Cardiac septum (tissue), 1 donor: Measurements from ENCODE around the gene SV2C. TPM values are rescaled to one million over a fixed set of nuclear protein-coding genes. Genes with fewer than 3 reads are reported as not detected.
A peak's percentile ranks its signal among the peaks of the same experiment; 100 is the strongest.

Experiments
- DNase-seq: peaks from one replicate; pipeline ENCODE4 v3.0.0-alpha.2; 2020; ENCODE audit warnings: low spot score
- intact Hi-C: fragments of 100-400 bp; cut with DNase I; formaldehyde crosslinking; loops from one replicate; pipeline ENCODE4 v1.14.0; 2022
- total RNA-seq: library from RNA; stranded (reverse); fragmentation: NEBNext Ultra II Directional; extraction: Animal tissue kit (Norgen Biotek cat#: 25700); gene quantifications from one replicate; pipeline ENCODE4 v1.2.1, GENCODE V29; 2021
- donor health status: DM: no; HTN: no; CAD: no.

Gene SV2C
- total RNA-seq, 1 donor from 2014 or later, result 0.67 TPM

GRCh38 chr5:76385540-76385939, 302.4 kb downstream of the SV2C start:
- no peak for DNase-seq
- intact Hi-C loops, result no loop called here

GRCh38 chr5:76386360-76386759, 303.2 kb downstream of the SV2C start:
- intact Hi-C loops, result no loop called here
- DNase-seq, result no peak

- intact Hi-C loops, result no loop called here
- no peak for DNase-seq
Observed at GRCh38 chr5:76388236-76388635, 305.1 kb downstream of the SV2C start.

- intact Hi-C loops, result no loop called here
- peak; percentile 51 for DNase-seq
Observed at GRCh38 chr5:76388791-76389512, 305.8 kb downstream of the SV2C start.

GRCh38 chr5:76389513-76390154, 306.5 kb downstream of the SV2C start:
- no peak for DNase-seq
- intact Hi-C loops, result no loop called here

GRCh38 chr5:76391014-76391413, 307.8 kb downstream of the SV2C start:
- no peak for DNase-seq

GRCh38 chr5:76393035-76393680, 310.0 kb downstream of the SV2C start:
- DNase-seq, result no peak
- intact Hi-C loops, result no loop called here

More at GRCh38 chr5:76391014-76391413, 307.8 kb downstream of the SV2C start:
- intact Hi-C loops, result no loop called here

- intact Hi-C loops, result no loop called here
- DNase-seq, result no peak
Observed at GRCh38 chr5:76397200-76397599, 314.0 kb downstream of the SV2C start.

- intact Hi-C loops, result no loop called here
- DNase-seq, result no peak
Observed at GRCh38 chr5:76399268-76399667, 316.1 kb downstream of the SV2C start.

- intact Hi-C loops, result no loop called here
- DNase-seq, result no peak
Observed at GRCh38 chr5:76400466-76400865, 317.3 kb downstream of the SV2C start.

GRCh38 chr5:76401801-76402250, 318.6 kb downstream of the SV2C start:
- DNase-seq, result no peak
- intact Hi-C loops, result no loop called here

GRCh38 chr5:76402251-76402885, 319.2 kb downstream of the SV2C start:
- peak; percentile 77 for DNase-seq
- intact Hi-C loops, result no loop called here

GRCh38 chr5:76402886-76403765, 319.9 kb downstream of the SV2C start, which contains the start of gene IQGAP2:
Gene IQGAP2, plus strand, starts transcription at chr5:76403285. Its CDS starts 261 bp downstream, at chr5:76403546.
- intact Hi-C loops, result no loop called here

More at GRCh38 chr5:76402886-76403765, 319.9 kb downstream of the SV2C start, which contains the start of gene IQGAP2:
- DNase-seq, result peak; percentile 91
